HG02981 (cell line): Measurements from ENCODE around the gene PHC2.
"Not testable (repeated sequence)": the region's sequence is repeated elsewhere in the genome, so short reads cannot be mapped to it uniquely, and the experiment has no call there.

Experiments used
- ATAC-seq: cut with Tn5 transposase; IDR thresholded peaks from one replicate; pipeline ENCODE4 v1.9.1; 2021; ENCODE audit warnings: mild to moderate bottlenecking, moderate library complexity; ENCODE audit not compliant: unreplicated experiment

PHC2 gene

GRCh38 chr1:33320619-33321165 lies 110.2 kb downstream of the PHC2 start, which contains the start of gene A3GALT2:
Gene A3GALT2, minus strand, starts transcription at chr1:33321098. Its CDS starts 0 bp downstream, at chr1:33321098.
- no peak for ATAC-seq

- ATAC-seq: no peak
Measured at GRCh38 chr1:33319949-33320618, 110.8 kb downstream of the PHC2 start.

GRCh38 chr1:33319186-33319948 lies 111.5 kb downstream of the PHC2 start:
- ATAC-seq: no peak

GRCh38 chr1:33317946-33318345 lies 112.9 kb downstream of the PHC2 start:
- no peak for ATAC-seq

GRCh38 chr1:33317354-33317753 lies 113.5 kb downstream of the PHC2 start:
- no peak for ATAC-seq

GRCh38 chr1:33316601-33317000 lies 114.3 kb downstream of the PHC2 start:
- ATAC-seq: no peak

GRCh38 chr1:33314416-33314815 lies 116.5 kb downstream of the PHC2 start:
- ATAC-seq: no peak

- no peak for ATAC-seq
Measured at GRCh38 chr1:33312413-33312749, 118.5 kb downstream of the PHC2 start.

GRCh38 chr1:33311706-33312412 lies 119.0 kb downstream of the PHC2 start:
- ATAC-seq: no peak

- no peak for ATAC-seq
Measured at GRCh38 chr1:33310702-33311101, 120.2 kb downstream of the PHC2 start.

GRCh38 chr1:33309351-33309750 lies 121.5 kb downstream of the PHC2 start:
- not testable (repeated sequence) for ATAC-seq

GRCh38 chr1:33307494-33307864 lies 123.4 kb downstream of the PHC2 start:
- ATAC-seq: no peak

- no peak for ATAC-seq
Measured at GRCh38 chr1:33306653-33307493, 124.0 kb downstream of the PHC2 start.

GRCh38 chr1:33305816-33306652 lies 124.9 kb downstream of the PHC2 start:
- ATAC-seq: no peak

- no peak for ATAC-seq
Measured at GRCh38 chr1:33305016-33305415, 125.9 kb downstream of the PHC2 start.

- no peak for ATAC-seq
Measured at GRCh38 chr1:33302325-33302724, 128.6 kb downstream of the PHC2 start.

GRCh38 chr1:33301273-33301984 lies 129.5 kb downstream of the PHC2 start:
- ATAC-seq: no peak

- no peak for ATAC-seq
Measured at GRCh38 chr1:33300673-33301072, 130.2 kb downstream of the PHC2 start.

- ATAC-seq: no peak
Measured at GRCh38 chr1:33299461-33300155, 131.3 kb downstream of the PHC2 start.
